Endothelial cell of umbilical vein (primary cell): ENCODE data around the gene FGF3. TPM values are rescaled to one million over a fixed set of nuclear protein-coding genes. Genes with fewer than 3 reads are reported as not detected.

Experiments
- BruUV-seq: library from RNA; stranded (reverse); fragments of 400-500 nt; replicated peaks from 2 replicates; lab custom pipeline; 2021; lab: Mats Ljungman, UMichigan
- CTCF ChIA-PET: fragments of 300-600, 350-600 bp; sonication (Branson Sonifier 250); formaldehyde crosslinking; loops from one replicate; lab custom pipeline; 2021; ENCODE audit warnings: antibody characterized with exemption, inconsistent platforms; lab: Charles Lee
- POLR2A ChIA-PET: fragments of 300-600, 350-600 bp; sonication (Branson Sonifier 250); formaldehyde crosslinking; loops from one replicate; lab custom pipeline; 2021; ENCODE audit warnings: antibody characterized with exemption, inconsistent platforms; lab: Charles Lee
- DNase-seq: peaks from one replicate; pipeline ENCODE4 v3.0.0-alpha.2; 2011; ENCODE audit warnings: low read depth, low spot score
- FAIRE-seq: peaks from 2 replicates; lab custom pipeline; 2011; peaks lifted over from hg19 to GRCh38; lab: Jason Lieb, UNC
- H2AFZ ChIP-seq: 2 replicates; pipeline ENCODE4 v1.6.0; 2012; ENCODE audit warnings: low read depth, low read length, control low read depth, inconsistent platforms
- H3K27ac ChIP-seq: 2 replicates; pipeline ENCODE4 v1.5.1; 2011; ENCODE audit warnings: low read depth, mild to moderate bottlenecking, control low read depth, low read length, moderate library complexity; ENCODE audit not compliant: insufficient read depth
- H3K27me3 ChIP-seq, 2 experiments: 2 replicates each; pipeline versions ENCODE4 v1.6.0 to v1.6.1; 2011; ENCODE audit warnings: low read length in 2 of 2, mixed read lengths in 1 of 2; ENCODE audit not compliant: control insufficient read depth in 2 of 2, insufficient read depth in 2 of 2
- H3K36me3 ChIP-seq, 2 experiments: 2 replicates in 1 of 2; 3 replicates in 1 of 2; pipeline ENCODE4 v1.5.1; 2011; ENCODE audit warnings: low read length in 2 of 2, mild to moderate bottlenecking in 1 of 2, moderate library complexity in 1 of 2; ENCODE audit not compliant: control insufficient read depth in 2 of 2, insufficient read depth in 2 of 2; ENCODE audit errors: extremely low read depth in 1 of 2
- H3K4me1 ChIP-seq: 3 replicates; pipeline ENCODE4 v1.5.1; 2011; ENCODE audit warnings: mild to moderate bottlenecking, low read length; ENCODE audit not compliant: control insufficient read depth, insufficient read depth; ENCODE audit errors: extremely low read depth
- H3K4me2 ChIP-seq: 2 replicates; pipeline ENCODE4 v1.6.1; 2011; ENCODE audit warnings: low read length, control low read depth, mixed read lengths; ENCODE audit not compliant: insufficient read depth
- H3K4me3 ChIP-seq, 3 experiments: fragments of 200-600 bp in 1 of 3; sonication (generic), shearing (Covaris generic) in 1 of 3; replicated peaks in 1 of 3; 2 replicates each; pipeline ENCODE4 v1.5.1; 2011 to 2016; ENCODE audit warnings: control low read depth in 3 of 3, low read length in 3 of 3, mild to moderate bottlenecking in 2 of 3, inconsistent platforms in 1 of 3, low read depth in 1 of 3, moderate library complexity in 1 of 3; ENCODE audit not compliant: insufficient read depth in 1 of 3
- H3K79me2 ChIP-seq: 2 replicates; pipeline ENCODE4 v1.6.0; 2012; ENCODE audit warnings: low read length, inconsistent platforms; ENCODE audit not compliant: control insufficient read depth, insufficient read depth
- H3K9ac ChIP-seq: replicated peaks from 2 replicates; pipeline ENCODE3; 2011; ENCODE audit warnings: low read length, control low read depth; ENCODE audit not compliant: insufficient read depth; ENCODE audit errors: extremely low read depth
- H3K9me1 ChIP-seq: replicated peaks from 3 replicates; pipeline ENCODE4 v1.6.0; 2011; ENCODE audit warnings: mild to moderate bottlenecking, low read length; ENCODE audit not compliant: control insufficient read depth, insufficient read depth; ENCODE audit errors: extremely low read depth
- H3K9me3 ChIP-seq: replicated peaks from 2 replicates; pipeline ENCODE4 v1.5.1; 2012; ENCODE audit warnings: low read length, inconsistent platforms; ENCODE audit not compliant: control insufficient read depth, insufficient read depth
- H4K20me1 ChIP-seq: replicated peaks from 2 replicates; pipeline ENCODE3; 2011; ENCODE audit warnings: mild to moderate bottlenecking, low read length; ENCODE audit not compliant: control insufficient read depth, insufficient read depth; ENCODE audit errors: extremely low read depth
- CTCF ChIP-seq, 2 donors: IDR thresholded peaks; 1 replicate in 1 of 2; 2 replicates in 1 of 2; pipeline ENCODE4 v1.5.1; 2011; ENCODE audit warnings: low read length in 2 of 2, mild to moderate bottlenecking in 2 of 2, moderate library complexity in 2 of 2, control low read depth in 1 of 2, inconsistent platforms in 1 of 2, low read depth in 1 of 2; ENCODE audit not compliant: insufficient read depth in 1 of 2; ENCODE audit errors: extremely low read depth in 1 of 2
- EZH2 ChIP-seq: IDR thresholded peaks from 2 replicates; pipeline ENCODE4 v1.6.1; 2012; ENCODE audit warnings: borderline replicate concordance, low read depth, mild to moderate bottlenecking, moderate library complexity, low read length, inconsistent platforms; ENCODE audit not compliant: severe bottlenecking
- FOS ChIP-seq: IDR thresholded peaks from 2 replicates; pipeline ENCODE4 v1.6.1; 2011; ENCODE audit warnings: mild to moderate bottlenecking, low read length, moderate library complexity, borderline replicate concordance; ENCODE audit not compliant: insufficient read depth
- GATA2 ChIP-seq: IDR thresholded peaks from 2 replicates; pipeline ENCODE4 v1.7.0; 2011; ENCODE audit warnings: low read depth, mild to moderate bottlenecking, moderate library complexity, mixed read lengths, low read length; ENCODE audit not compliant: insufficient read length, insufficient read depth
- JUN ChIP-seq: IDR thresholded peaks from 2 replicates; pipeline ENCODE4 v1.6.1; 2011; ENCODE audit warnings: borderline replicate concordance, low read depth; ENCODE audit not compliant: insufficient read length, insufficient read depth
- MYC ChIP-seq: IDR thresholded peaks from one replicate; pipeline ENCODE4 v1.6.1; 2011; ENCODE audit warnings: mild to moderate bottlenecking, low read depth, low read length
- POLR2A ChIP-seq: IDR thresholded peaks from 2 replicates; pipeline ENCODE4 v1.6.1; 2012; ENCODE audit warnings: low read depth, mild to moderate bottlenecking, control low read depth, low read length
- POLR2AphosphoS5 ChIP-seq: IDR thresholded peaks from 2 replicates; pipeline ENCODE4 v1.6.1; 2012; ENCODE audit warnings: low read depth, mild to moderate bottlenecking, control low read depth, low read length, moderate library complexity; ENCODE audit not compliant: insufficient read depth
- dilution Hi-C: fragments of 300-500 bp; cut with MboI; formaldehyde crosslinking; loops from one replicate; pipeline ENCODE4 v1.15.0; 2019; ENCODE audit warnings: low sequenced_read_pairs; ENCODE audit not compliant: extremely low pct_ligation_motif_present
- intact Hi-C: fragments of 100-400 bp; cut with micrococcal nuclease; formaldehyde crosslinking; loops from one replicate; pipeline ENCODE4 v1.10.0; 2022
- polyA plus RNA-seq, 4 experiments: library from polyadenylated mRNA; depleted of rRNA in 3 of 4; stranded (reverse) in 3 of 4; unstranded in 1 of 4; fragments of >200 nt; gene quantifications; 2 replicates each; pipeline versions ENCODE4 v1.2.1 to v1.2.3, GENCODE V29; 2011 to 2012; ENCODE audit warnings: missing spikeins in 1 of 4
- total RNA-seq: library from RNA; stranded (reverse); gene quantifications from 2 replicates; pipeline ENCODE4 v1.2.3, GENCODE V29; 2021
- TF ChIP-seq, protein P1 (sequence below): IDR thresholded peaks from 2 replicates; pipeline ENCODE4 v1.6.1; 2011; ENCODE audit not compliant: insufficient read depth, insufficient read length

The FGF3 gene
- total and polyA plus RNA-seq, 2 donors (not counting 3 experiments of a cell fraction or from before 2014, with no cell fraction given) = not detected

DNA sequence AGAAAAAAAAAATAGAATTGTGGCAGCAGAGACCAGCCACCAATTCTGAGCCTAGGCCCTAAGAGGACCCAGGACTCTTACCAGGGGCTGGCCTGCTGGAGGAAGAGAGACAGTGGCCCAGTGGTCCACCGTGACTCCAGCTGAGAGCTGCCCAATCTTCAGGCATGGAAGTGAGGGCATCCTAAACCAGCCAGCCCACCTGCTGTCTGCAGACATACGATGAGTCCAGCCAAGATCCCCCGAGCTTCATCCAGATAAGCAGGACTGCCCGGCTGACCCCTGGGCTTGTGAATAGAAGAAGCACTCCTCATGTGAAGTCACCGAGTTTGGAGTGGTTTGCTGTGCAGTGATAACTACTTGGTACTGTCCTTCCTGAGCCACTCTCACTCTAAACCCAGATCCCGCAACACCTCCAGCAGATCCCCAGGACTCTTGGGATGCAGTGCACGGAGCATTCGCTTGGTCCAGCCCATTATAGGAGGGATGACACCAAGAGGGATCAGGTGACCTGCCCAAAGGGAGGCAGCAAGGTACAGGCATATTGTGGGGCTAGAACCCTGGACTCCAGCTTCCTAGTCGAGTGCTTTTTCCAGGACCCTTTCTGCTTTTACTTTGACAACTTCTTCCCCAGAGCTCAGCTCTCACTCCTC lies 41.7 kb upstream of the FGF3 start:
- H3K9me1 ChIP-seq = no peaks in the 10 kb centered on the region
- no peak overlapping the region for H3K4me2 ChIP-seq
- intact Hi-C loops (no loop called here), dilution Hi-C loops (no loop called here)
- H3K4me3 ChIP-seq = no peak overlapping the region
- H3K4me1 ChIP-seq = no peaks in the 10 kb centered on the region
- H3K27ac ChIP-seq = no peak overlapping the region
- peaks cover 1 to 15% of the 10 kb centered on the region in 2 experiments for H3K27me3 ChIP-seq
- H4K20me1 ChIP-seq = no peaks in the 10 kb centered on the region
- TF ChIP-seq POLR2AphosphoS5 (no peak), GATA2 (no peak), MYC (no peak), EZH2 (no peak), POLR2A (no peak), JUN (no peak), FOS (no peak), CTCF (IDR thresholded peaks at IDR 0.05; ENCODE audit: extremely low read depth in 1 of 2, insufficient read depth in 1 of 2, low read depth in 1 of 2, low read length in 2 of 2) (no peak)
- TF ChIP-seq, protein P1, sequence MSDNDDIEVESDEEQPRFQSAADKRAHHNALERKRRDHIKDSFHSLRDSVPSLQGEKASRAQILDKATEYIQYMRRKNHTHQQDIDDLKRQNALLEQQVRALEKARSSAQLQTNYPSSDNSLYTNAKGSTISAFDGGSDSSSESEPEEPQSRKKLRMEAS = no peak
- ChIA-PET POLR2A (no interaction called here), CTCF (no interaction called here)
- no peaks in the 10 kb centered on the region for H3K36me3 ChIP-seq
- FAIRE-seq (no peak), DNase-seq (no peak)
- H3K79me2 ChIP-seq = no peaks in the 10 kb centered on the region
- no peaks in the 10 kb centered on the region for H3K9me3 ChIP-seq
- no peak overlapping the region for H3K9ac ChIP-seq
- no peak overlapping the region for H2AFZ ChIP-seq
- BruUV-seq = no TSS peak
